Measurements from ENCODE around the gene ST6GAL2.

Gene ST6GAL2

GRCh38 chr2:106859498-106859897, 26.5 kb downstream of the ST6GAL2 start:
- no peak for DNase-seq

- no peak for DNase-seq
These were observed 27.2 kb downstream of the ST6GAL2 start for GRCh38 chr2:106858810-106859209.

DNA sequence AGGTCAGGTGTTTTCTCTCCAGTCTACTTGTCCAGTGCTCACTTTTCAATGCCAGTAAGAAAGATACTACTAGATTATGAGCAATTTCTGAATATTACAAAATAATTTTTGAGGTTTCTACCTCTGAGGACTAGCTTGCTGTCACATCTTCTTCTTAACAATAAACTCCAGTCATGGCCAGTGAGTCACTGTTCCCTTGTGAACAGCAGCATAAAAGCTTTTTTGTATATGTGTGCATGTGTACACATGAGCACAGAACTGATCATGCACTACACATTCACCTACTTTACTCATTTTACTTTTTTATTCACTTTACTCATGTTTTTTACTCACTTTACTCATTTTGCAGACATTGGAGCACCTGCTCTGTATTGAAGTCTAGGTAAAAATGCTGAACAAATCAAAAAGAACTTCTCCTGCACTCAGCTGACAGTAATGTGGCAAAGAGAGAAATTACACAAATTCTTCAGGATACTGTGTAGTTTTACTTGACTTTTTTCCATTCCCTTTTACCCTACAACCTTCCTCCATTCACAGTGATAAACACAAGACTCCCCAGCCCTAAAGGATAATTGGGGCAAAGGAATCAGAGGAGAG, 28.0 kb downstream of the ST6GAL2 start:
- no peak for DNase-seq

DNA sequence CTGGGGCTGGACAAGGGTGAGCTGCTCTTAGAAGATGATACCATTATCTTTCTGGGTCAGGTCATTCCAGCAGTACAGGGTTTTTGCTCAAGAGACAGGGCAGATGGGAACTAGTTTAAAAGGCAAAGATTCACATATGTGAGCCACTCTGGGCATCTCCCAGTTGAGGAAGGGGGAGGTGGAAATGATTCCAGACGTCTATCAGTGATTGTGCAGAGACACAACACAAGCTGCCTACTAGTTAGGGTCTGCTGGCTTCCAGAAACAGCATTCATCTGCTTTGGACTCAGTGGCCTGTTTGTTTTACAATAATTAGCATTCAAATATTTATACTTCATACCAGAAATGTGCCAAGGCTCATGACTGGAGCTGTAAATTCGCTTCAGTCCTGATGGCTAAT, 32.3 kb downstream of the ST6GAL2 start:
- DNase-seq, result no peak

DNA sequence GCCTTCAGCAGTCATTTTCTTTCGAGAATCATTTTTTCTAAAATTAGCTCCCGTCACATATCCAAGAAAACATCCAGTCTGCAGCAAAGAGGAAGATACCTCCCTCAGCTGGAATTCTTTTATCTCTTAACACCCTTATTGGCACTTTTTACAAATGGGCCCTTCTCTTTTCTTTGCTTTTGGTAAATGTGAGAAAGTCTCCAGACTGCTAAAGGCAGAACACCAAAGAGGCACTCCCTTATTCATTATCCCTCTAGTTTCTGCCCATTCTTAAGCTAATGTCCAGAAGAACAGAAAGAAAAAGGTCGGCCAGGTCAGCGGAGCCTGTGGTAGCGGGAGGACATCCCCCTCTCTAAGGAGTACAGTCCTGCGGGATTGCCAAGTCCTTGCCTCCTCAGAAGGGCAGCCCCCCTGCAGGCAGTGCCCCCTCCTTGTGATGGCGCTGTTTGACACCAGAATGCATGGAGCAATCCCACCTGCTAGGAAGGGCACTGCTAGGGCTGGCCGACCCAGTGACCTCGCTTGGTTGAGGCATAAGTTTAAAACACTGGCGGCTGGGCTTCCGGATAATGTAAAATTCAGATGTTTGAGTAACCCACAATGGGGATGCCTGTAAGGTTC, 34.0 kb downstream of the ST6GAL2 start:
- no peak for DNase-seq

DNA sequence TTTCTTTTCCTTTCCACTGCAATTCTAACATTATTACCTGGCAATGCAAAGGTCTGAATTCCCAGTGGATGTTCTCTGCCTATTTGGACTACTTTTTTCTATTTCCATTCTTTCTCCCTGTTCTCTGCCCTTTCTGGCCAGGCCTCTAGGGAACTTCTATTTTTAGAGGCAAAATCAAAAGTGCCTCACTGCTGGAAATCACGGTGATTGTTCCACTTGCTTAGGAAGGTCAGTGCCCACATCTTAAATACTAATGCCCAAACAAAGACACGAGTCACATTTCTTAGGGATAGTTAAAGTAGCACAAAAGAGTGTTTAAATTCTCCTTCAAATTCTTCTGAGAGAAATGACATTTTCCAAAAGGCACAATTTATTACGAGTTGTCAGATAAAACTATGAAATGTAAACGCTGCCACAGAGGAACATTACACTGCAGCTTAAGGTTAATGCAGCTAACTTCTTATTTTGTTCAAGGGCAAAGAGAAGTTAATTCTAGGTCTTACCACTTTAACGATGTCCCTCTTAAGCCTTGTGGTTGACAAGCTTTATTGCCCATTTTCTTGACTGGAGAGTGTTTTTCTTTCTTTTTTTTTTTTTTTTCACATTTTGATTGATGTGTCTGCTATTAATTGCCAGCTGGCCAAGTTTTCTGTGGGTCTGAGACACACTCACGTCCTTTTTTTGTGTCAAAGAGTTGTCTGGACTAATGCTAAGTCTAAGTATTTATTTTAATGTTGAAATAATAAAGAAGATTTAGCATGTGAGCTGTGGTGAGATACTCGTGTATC, 34.7 kb downstream of the ST6GAL2 start:
- no peak for DNase-seq

GRCh38 chr2:106849253-106849652, 36.7 kb downstream of the ST6GAL2 start:
- no peak for DNase-seq

- DNase-seq, result no peak
These were observed 38.6 kb downstream of the ST6GAL2 start for GRCh38 chr2:106847366-106847765.

- no peak for DNase-seq
These were observed 40.3 kb downstream of the ST6GAL2 start for GRCh38 chr2:106845716-106846115.

GRCh38 chr2:106843910-106844250, 42.1 kb downstream of the ST6GAL2 start:
- no peak for DNase-seq

GRCh38 chr2:106843001-106843909, 42.7 kb downstream of the ST6GAL2 start:
- no peak for DNase-seq

DNA sequence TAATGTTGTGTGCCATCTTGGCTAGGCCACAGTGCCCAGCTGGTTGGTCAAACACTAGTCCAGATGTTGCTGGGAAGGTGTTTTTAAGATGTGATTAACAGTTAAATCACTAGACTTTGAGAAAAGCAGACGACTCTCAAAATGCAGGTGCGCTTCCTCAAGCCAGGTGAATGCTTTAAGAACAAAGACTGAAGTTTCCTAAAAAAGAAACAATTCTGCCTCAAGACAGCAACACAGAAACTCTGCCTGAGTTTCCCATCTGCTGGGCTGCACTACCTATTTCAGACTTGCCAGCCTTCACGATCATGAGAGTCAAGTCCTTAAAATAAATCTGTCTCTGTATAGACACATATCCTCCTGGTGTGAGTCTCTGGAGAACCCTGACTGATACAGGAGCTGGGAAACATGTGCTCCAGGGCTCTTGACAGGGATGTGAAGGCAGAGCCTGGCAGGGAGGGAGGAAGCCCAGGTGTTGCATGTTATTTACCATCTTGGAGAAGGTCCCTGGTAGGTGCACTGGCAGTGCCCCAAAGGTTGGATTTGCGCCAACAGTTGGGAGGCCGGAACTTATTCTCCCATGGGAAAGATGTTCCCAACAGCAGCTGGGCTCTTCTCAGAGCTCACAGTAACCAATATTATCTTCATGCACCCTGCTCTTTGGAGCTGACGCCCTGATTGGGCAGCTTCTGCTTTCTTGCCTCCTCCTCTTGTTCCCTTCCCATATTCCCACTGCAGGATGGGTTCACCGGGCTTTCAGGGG, 43.9 kb downstream of the ST6GAL2 start:
- no peak for DNase-seq

DNA sequence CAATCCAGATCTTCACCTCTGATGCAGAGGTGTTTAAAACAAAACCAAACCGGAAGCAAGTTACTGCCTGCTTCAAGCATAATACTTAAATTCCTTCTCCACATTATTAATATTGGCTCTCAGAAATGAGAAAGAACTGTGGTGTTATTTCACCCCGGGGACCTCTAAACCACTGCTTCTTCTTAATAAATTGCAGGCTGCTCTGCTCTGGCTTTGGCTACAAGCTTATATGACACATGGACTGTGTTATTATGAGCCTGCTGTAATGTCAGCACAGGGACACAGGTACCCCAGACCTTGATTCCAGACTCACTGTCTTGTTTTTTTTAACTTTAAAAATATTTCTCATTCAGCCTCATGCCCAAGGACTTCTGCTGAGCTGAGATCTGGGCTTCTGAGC, 45.1 kb downstream of the ST6GAL2 start:
- no peak for DNase-seq

GRCh38 chr2:106839849-106840595, 45.9 kb downstream of the ST6GAL2 start:
- DNase-seq, result no peak

GRCh38 chr2:106833256-106833655, 52.7 kb downstream of the ST6GAL2 start:
- DNase-seq, result no peak

DNA sequence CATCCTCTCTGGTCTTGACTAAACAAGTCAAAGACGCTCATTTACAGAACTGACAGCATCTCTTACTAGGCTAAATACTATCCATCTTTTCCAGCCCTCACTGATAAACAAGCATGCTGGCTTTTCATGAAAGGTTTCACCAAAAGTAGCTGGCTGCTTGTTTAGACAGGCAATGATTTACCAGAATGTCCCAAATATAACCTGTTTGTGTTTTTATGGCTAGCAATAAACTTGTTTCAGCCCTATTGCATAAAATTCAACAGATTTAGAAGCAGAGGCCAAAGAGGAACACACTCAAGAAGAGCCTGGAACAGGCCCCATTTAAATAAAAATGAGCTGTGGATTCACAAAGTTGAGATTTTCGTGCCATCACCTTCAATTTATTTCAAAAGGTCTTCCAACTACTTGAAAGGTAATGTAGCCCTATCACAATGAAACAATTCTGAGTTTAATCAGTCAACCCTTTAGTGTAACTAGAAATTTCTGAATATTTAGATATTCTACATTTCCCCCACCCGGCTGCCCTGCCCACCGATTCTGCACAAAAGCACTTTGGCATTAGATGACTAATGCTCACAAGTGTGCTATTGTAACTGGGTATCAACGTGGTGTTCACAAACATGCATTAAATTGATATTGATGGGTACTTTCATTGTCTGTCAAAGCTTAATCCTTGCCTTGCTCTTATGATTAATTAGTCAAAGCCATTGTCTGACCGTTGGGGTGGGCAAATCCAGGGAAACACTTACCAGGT, 54.0 kb downstream of the ST6GAL2 start:
- no peak for DNase-seq

DNA sequence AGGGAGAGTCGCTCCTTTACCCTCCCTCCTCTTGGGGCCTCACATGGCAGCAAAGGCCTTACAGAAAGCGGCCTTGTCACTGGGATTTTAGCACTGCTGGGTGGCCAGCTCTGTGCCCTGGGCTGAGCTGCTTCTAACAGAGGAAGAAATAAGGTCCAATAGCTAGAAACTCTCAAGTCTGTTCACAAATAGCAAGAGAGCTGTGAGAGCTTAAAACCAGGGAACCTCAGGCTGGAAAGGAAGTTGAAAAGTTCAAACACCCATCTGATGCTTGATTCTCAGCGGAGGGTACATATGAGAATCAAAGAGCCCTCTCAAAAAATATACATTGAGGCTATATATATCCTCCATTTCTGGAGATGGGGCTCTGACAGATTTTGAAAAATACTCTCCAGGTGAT, 54.7 kb downstream of the ST6GAL2 start:
- DNase-seq, result no peak

GRCh38 chr2:106830191-106830590, 55.8 kb downstream of the ST6GAL2 start:
- no peak for DNase-seq

DNA sequence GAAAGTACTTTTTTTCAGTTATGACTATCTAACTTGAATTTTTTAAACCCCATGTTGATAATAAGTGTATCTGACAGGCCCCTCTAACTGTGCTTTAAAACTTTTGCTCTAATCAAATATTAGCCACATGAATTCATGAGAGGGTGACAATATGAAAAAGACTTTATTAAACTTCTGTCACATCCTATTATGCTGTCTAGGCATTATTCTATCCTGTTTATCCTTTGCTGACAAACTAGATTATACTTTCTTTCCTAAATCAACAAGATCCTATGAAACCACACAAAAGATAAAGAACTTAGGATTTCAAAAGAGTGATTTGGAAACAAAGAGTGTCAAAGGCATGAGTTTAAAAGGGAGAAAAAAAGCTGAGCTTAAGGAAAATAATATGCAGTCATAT, 57.8 kb downstream of the ST6GAL2 start:
- DNase-seq, result no peak

DNA sequence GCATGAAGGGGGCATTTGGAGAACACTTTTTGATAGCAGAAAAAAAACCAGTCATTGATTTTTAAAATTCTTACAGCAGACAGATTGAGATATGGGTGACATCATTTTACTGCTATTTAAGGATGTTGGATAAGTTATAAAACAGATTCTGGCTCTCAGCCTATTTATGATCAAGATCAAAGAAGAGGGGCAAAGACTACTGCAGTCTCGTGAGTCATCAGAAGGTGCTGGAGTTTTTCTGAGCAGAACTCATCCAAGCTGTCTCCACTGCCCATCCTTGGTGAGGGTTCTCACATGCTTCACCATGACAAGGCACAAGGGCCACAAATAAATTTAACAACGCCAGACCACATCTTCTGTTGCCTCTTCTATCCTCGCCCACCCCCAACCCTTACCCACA, 58.8 kb downstream of the ST6GAL2 start:
- no peak for DNase-seq

- DNase-seq, result no peak
These were observed 60.8 kb downstream of the ST6GAL2 start for GRCh38 chr2:106825161-106825560.

Measured in activated CD4-positive, alpha-beta T cell treated with anti-CD3 and anti-CD28 coated beads, Interleukin-2, amount 50 U/mL, for 48 hours (primary cell).